ENCODE results near the gene RWDD2A. TPM values are rescaled to one million over a fixed set of nuclear protein-coding genes. Genes with fewer than 3 reads are reported as not detected.

RWDD2A gene
- total RNA-seq, 1 donor from 2014 or later = 7.6 TPM

GRCh38 chr6:83169511-83169910, 23.6 kb upstream of the RWDD2A start:
- no peaks in the 10 kb centered on the region for H3K36me3 Mint-ChIP-seq (ENCODE audit: unreplicated experiment)
- no peaks in the 10 kb centered on the region for H3K4me1 Mint-ChIP-seq (ENCODE audit: low read depth, unreplicated experiment)
- no peak for TF ChIP-seq CTCF (IDR thresholded peaks at IDR 0.05; ENCODE audit: partially characterized antibody, unreplicated experiment)
- no peak overlapping the region for H3K27ac Mint-ChIP-seq (ENCODE audit: unreplicated experiment)
- no peaks in the 10 kb centered on the region for H3K9me3 Mint-ChIP-seq (ENCODE audit: unreplicated experiment)
- peaks cover 2% of the 10 kb centered on the region for H3K27me3 Mint-ChIP-seq (ENCODE audit: unreplicated experiment)
- no peak overlapping the region for H3K4me3 Mint-ChIP-seq (ENCODE audit: unreplicated experiment)
- DNase-seq = no peak

- Mint-ChIP-seq H3K36me3 (ENCODE audit: unreplicated experiment) (no peaks in the 10 kb centered on the region), H3K4me3 (ENCODE audit: unreplicated experiment) (no peak overlapping the region), H3K9me3 (ENCODE audit: unreplicated experiment) (peaks cover 2% of the 10 kb centered on the region), H3K27ac (ENCODE audit: unreplicated experiment) (peak overlapping the region; percentile 22), H3K27me3 (ENCODE audit: unreplicated experiment) (no peaks in the 10 kb centered on the region), H3K4me1 (ENCODE audit: low read depth, unreplicated experiment) (no peaks in the 10 kb centered on the region)
- no peak for DNase-seq
- TF ChIP-seq CTCF (IDR thresholded peaks at IDR 0.05; ENCODE audit: partially characterized antibody, unreplicated experiment) = no peak
These were observed 16.9 kb upstream of the RWDD2A start for GRCh38 chr6:83176246-83176645.

GRCh38 chr6:83180426-83180950, 12.7 kb upstream of the RWDD2A start:
- no peak for TF ChIP-seq CTCF (IDR thresholded peaks at IDR 0.05; ENCODE audit: partially characterized antibody, unreplicated experiment)
- Mint-ChIP-seq H3K4me3 (ENCODE audit: unreplicated experiment) (no peak overlapping the region), H3K9me3 (ENCODE audit: unreplicated experiment) (peaks cover 3% of the 10 kb centered on the region), H3K27me3 (ENCODE audit: unreplicated experiment) (peaks cover 1% of the 10 kb centered on the region), H3K36me3 (ENCODE audit: unreplicated experiment) (no peaks in the 10 kb centered on the region), H3K4me1 (ENCODE audit: low read depth, unreplicated experiment) (no peaks in the 10 kb centered on the region), H3K27ac (ENCODE audit: unreplicated experiment) (no peak overlapping the region)
- no peak for DNase-seq

- no peaks in the 10 kb centered on the region for H3K36me3 Mint-ChIP-seq (ENCODE audit: unreplicated experiment)
- H3K4me1 Mint-ChIP-seq (ENCODE audit: low read depth, unreplicated experiment) = no peaks in the 10 kb centered on the region
These were observed 11.0 kb upstream of the RWDD2A start for GRCh38 chr6:83182114-83182513.

More at GRCh38 chr6:83182114-83182513, 11.0 kb upstream of the RWDD2A start:
- no peak overlapping the region for H3K27ac Mint-ChIP-seq (ENCODE audit: unreplicated experiment)
- H3K9me3 Mint-ChIP-seq (ENCODE audit: unreplicated experiment) = peaks cover 1% of the 10 kb centered on the region
- H3K4me3 Mint-ChIP-seq (ENCODE audit: unreplicated experiment) = no peak overlapping the region
- peaks cover 1% of the 10 kb centered on the region for H3K27me3 Mint-ChIP-seq (ENCODE audit: unreplicated experiment)
- no peak for DNase-seq
- TF ChIP-seq CTCF (IDR thresholded peaks at IDR 0.05; ENCODE audit: partially characterized antibody, unreplicated experiment) = no peak

Data from glutamatergic neuron (in vitro differentiated cells).